ENCODE results near the gene ORAI1.
"Not testable (repeated sequence)": the region's sequence is repeated elsewhere in the genome, so short reads cannot be mapped to it uniquely, and the experiment has no call there.

The ORAI1 gene

DNA sequence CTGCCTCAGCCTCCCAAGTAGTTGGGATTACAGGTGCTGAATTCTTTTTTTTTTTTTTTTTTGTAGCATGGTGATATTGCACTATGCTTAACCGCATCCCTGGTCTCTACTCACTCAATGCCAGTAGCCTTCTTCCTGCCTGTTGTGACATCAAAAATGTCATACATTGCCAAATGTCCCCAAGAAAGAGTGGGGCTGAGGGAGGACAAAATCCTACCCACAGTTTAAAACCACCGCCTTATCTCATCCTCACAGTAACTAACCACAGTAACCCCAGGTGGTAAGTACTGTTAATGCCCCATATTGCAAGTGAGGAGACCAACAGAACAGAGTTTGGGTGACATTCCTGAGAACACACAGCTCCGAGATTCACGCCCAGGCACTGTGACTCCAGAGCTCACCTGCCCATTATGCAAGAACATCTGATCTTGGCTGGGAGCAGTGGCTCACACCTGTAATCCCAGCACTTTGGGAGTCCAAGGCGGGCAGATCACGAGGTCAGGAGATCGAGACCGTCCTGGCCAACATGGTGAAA is 23.6 kb downstream of the ORAI1 start:
- DNase-seq, result no peak

DNA sequence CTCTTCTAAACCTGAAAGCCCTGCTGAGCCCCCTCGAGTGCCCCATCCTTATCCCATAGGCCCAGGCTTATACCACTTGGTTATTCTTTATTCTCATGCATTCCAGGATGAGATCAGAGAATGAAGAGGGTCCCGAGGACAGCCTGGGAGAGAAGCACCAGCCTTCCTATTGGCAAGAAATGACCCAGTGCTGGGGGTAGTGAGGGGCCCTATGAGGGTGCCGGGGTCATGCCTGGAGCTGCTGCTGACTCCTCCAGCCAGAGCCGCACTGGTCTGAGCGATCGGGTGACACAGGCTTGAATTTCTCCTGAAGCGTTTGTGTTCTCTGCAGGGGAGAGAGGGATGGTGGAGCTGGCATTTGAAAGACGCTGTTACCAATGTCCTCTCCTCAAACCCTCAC is 25.0 kb downstream of the ORAI1 start:
- no peak for DNase-seq

GRCh38 chr12:121652767-121653497 is 26.6 kb downstream of the ORAI1 start:
- DNase-seq, result no peak

- no peak for DNase-seq
Measured at GRCh38 chr12:121653999-121654398, 27.7 kb downstream of the ORAI1 start.

GRCh38 chr12:121656122-121656521 is 29.8 kb downstream of the ORAI1 start:
- no peak for DNase-seq

DNA sequence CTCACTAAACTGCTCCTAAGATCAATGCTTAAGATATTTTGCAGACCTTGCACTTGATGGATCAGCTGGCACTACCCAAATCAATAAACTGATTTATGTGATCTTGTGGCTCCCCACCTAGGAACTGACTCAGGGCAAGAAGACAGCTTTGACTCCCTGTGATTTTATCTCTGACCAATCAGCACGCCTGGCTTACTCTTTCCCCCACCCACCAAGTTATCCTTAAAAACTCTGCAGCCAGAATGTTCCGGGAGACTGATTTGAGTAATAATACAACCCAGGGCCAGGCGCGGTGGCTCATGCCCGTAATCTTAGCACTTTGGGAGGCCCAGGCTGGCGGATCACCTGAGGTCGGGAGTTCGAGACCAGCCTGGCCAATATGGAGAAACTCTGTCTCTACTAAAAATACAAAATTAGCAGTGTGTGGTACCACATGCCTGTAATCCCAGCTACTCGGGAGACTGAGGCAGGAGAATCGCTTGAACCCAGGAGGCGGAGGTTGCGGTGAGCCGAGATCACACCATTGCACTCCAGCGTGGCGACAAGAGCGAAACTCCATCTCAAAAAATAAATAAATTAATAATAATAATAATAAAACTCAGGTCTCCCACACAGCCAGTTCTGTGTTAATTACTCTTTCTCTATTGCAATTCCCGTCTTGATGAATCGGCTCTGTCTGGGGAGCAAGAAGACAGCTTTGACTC is 31.1 kb downstream of the ORAI1 start:
- no peak for DNase-seq

- not testable (repeated sequence) for DNase-seq
Measured at GRCh38 chr12:121661353-121662105, 35.2 kb downstream of the ORAI1 start.

DNA sequence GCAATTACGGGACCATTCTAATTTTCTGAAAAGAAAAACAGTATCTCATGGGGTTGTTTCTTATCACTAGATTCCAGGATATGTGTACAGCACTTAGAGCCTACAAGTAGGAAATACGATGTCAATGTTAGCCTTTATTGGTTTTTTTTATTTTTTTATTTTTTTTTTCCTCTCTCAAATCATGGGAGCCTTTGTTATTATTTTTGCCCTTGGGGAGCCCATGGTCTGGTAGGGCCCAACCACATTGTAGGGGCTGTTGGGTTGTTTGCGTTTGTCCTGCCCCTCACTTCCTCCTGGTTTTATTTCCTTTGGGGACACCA is 37.2 kb downstream of the ORAI1 start:
- DNase-seq, result no peak

GRCh38 chr12:121666829-121667228 is 40.5 kb downstream of the ORAI1 start:
- DNase-seq, result not testable (repeated sequence)

DNA sequence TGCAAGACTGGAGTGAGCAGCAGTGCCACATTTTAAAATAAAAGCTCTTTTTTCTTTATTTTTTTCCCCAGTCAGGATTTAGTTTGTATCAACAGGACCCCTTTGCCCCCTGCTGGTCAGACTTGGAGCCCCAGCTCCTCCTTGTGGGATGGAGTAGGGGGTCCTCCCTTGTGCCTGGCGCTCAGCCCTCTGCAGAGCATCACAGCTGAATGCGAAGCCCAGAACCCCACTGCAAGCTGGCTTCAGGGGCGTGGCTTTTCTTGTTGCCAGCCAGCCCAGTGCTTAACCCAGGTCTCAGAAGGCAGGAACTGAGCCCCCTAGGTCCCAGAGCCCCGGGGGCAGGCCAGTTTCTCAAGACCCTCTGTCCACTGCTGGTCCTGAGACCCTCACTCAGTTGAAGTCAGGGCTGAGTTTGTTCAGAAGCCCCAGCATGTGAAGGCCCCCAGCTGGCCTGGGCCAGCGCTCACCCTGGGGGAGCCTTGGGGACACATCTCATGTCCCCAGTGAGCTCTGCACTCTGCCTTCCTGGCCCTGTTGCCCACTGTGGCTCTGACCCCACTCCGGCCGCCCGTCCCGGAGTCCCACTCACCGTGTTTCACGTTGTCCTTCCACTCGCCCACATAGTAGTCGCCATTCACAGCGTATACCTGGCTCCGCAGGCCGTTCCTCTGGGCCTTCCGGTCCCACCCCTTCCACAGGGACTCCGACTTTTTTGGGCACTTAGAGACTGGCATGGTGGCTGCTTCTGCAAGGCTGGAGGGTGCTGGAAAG is 42.6 kb downstream of the ORAI1 start:
- DNase-seq, result peak; percentile 52

DNA sequence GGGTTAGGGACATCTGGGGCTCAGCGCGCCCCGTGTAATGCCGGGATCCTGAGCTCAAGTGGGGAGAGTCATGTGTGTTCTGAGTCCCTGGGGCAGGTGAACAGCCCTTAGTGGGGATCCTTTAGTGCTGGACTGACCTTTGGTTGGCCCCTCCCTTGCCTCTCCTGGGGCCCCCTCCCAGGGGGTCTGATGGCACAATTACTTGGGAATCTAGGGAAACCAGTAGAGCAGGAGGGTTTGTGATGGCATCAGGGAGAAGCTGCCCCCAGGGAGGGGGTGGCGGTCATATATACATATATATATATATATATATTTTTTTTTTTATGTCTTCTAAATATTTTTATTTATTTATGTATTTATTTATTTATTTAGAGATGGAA is 43.2 kb downstream of the ORAI1 start, which contains the start of gene MORN3:
Gene MORN3, minus strand, starts transcription at position 134 of the 380 bp plus-strand sequence. CDS start 171 bp downstream, outside the sequence.
- no peak for DNase-seq

GRCh38 chr12:121673013-121673511 is 46.7 kb downstream of the ORAI1 start:
- DNase-seq, result no peak

DNA sequence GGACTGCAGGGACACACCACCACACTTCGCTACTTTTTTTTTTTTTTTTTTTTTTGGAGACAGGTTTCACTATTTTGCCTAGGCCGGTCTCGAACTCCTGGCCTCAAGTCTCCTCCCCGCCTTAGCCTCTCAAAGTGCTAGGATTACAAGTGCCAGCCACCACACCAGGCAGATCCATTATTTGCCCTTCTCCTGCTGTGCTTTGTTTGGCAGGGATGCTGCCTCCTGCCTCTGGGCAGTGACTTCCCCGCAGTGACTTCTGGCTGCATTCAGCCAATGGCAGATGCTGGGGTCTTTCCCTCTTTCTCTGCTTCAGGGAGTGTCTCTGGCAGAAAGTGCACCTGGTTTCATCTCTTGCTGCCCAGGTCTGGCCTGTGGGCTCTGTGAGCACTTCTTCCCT is 49.9 kb downstream of the ORAI1 start:
- DNase-seq, result no peak

- no peak for DNase-seq
Measured at GRCh38 chr12:121678305-121678704, 52.0 kb downstream of the ORAI1 start.

- DNase-seq, result no peak
Measured at GRCh38 chr12:121678716-121679300, 52.5 kb downstream of the ORAI1 start.

DNA sequence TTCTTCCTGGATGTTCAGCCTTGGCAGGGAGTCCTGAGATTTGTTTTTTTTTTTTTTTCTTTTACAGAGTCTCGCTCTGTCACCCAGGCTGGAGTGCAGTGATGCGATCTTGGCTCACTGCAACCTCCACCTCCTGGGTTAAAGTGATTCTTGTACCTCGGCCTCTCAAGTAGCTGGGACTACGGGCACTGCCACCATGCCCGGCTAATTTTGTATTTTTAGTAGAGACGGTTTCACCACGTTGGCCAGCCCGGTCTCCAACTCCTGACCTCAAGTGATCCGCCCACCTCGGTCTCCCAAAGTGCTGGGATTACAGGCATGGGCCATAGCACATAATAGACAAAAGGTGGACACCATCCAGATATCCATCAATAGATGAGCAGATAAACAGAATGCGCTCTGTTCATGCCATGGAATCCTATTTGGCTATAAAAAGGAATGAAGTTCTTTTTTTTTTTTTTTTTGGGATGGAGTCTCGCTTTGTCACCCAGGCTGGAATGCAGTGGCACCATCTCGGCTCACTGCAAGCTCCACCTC is 53.4 kb downstream of the ORAI1 start:
- not testable (repeated sequence) for DNase-seq

DNA sequence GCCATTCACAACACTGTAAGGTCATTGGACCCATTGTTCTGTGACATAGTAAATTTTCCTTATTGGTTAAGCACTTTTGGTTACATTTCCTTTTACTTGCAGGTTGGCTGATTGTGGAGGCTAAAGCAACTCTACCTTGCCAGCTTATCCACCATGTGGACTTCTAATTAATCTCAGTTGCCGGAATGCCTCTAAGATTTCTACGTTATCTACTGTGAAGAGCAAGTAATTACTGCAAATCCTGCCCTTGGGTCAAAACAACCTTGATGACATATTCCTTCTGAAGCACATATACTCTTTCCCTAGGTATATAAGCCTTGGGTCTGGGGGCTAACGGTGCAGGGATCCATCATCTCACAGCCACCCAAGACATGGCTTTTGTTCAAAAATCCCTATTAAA is 62.6 kb downstream of the ORAI1 start:
- DNase-seq, result no peak

GRCh38 chr12:121689430-121689829 is 63.1 kb downstream of the ORAI1 start:
- DNase-seq, result no peak
